SU-DHL-6 (cell line): ENCODE measurements around the gene SPZ1.
"Not testable (repeated sequence)": the region's sequence is repeated elsewhere in the genome, so short reads cannot be mapped to it uniquely, and the experiment has no call there.

Experiments
- H2AFZ ChIP-seq: fragments of 200-600 bp; sonication (generic); 2 replicates; pipeline ENCODE4 v1.6.1; 2014; ENCODE audit warnings: low read depth, mild to moderate bottlenecking, moderate library complexity, mixed read lengths, antibody characterized with exemption, low read length; ENCODE audit not compliant: severe bottlenecking
- H3F3A ChIP-seq: fragments of 200-600 bp; shearing (Covaris generic); 2 replicates; pipeline ENCODE4 v1.6.0; 2016; ENCODE audit warnings: antibody characterized with exemption, mild to moderate bottlenecking; ENCODE audit not compliant: insufficient read depth
- H3K27ac ChIP-seq: fragments of 200-600 bp; sonication (generic); 2 replicates; pipeline ENCODE4 v1.5.1; 2016; ENCODE audit warnings: low read depth, mild to moderate bottlenecking, low read length, moderate library complexity, mixed read lengths
- H3K27me3 ChIP-seq: fragments of 200-600 bp; sonication (generic), shearing (Covaris generic); 2 replicates; pipeline ENCODE4 v1.6.0; 2014; ENCODE audit warnings: mild to moderate bottlenecking, low read length
- H3K36me3 ChIP-seq: fragments of 200-600 bp; sonication (generic); 2 replicates; pipeline ENCODE4 v1.6.1; 2014; ENCODE audit warnings: mild to moderate bottlenecking, low read length, mixed read lengths
- H3K4me2 ChIP-seq: fragments of 300-600, 200-600 bp; shearing (Covaris generic), sonication (generic); 2 replicates; pipeline ENCODE4 v1.6.0; 2014; ENCODE audit warnings: low read length, low read depth, mild to moderate bottlenecking; ENCODE audit not compliant: poor library complexity, severe bottlenecking
- H3K4me3 ChIP-seq: fragments of 200-600 bp; sonication (generic); 2 replicates; pipeline ENCODE4 v1.5.1; 2014; ENCODE audit warnings: antibody characterized with exemption, low read length, mild to moderate bottlenecking, mixed read lengths; ENCODE audit not compliant: insufficient read depth, poor library complexity, severe bottlenecking
- H3K79me2 ChIP-seq: fragments of 200-600 bp; sonication (generic); 2 replicates; pipeline ENCODE4 v1.6.1; 2014; ENCODE audit warnings: mild to moderate bottlenecking, low read length, moderate library complexity; ENCODE audit not compliant: insufficient read depth
- H3K9ac ChIP-seq: fragments of 200-600 bp; sonication (generic); 2 replicates; pipeline ENCODE4 v1.7.0; 2014; ENCODE audit warnings: mild to moderate bottlenecking, low read length
- H3K9me2 ChIP-seq: fragments of 200-600 bp; sonication (generic); replicated peaks from 2 replicates; pipeline ENCODE4 v1.6.1; 2014; ENCODE audit warnings: low read length; ENCODE audit not compliant: insufficient read depth
- H3K9me3 ChIP-seq: fragments of 200-600 bp; sonication (generic); 2 replicates; pipeline ENCODE4 v1.6.1; 2014; ENCODE audit warnings: low read length, mixed read lengths; ENCODE audit not compliant: insufficient read depth
- H4K20me1 ChIP-seq: fragments of 200-600 bp; sonication (generic); 2 replicates; pipeline ENCODE4 v1.6.1; 2014; ENCODE audit warnings: low read depth, mild to moderate bottlenecking, antibody characterized with exemption, low read length, moderate library complexity, mixed read lengths
- CTCF ChIP-seq: fragments of 200-600 bp; sonication (generic); IDR thresholded peaks from one replicate; pipeline ENCODE4 v1.5.1; 2017; ENCODE audit warnings: antibody characterized with exemption, mild to moderate bottlenecking, low read length, moderate library complexity; ENCODE audit not compliant: insufficient read depth, poor library complexity, severe bottlenecking
- EZH2phosphoT487 ChIP-seq: fragments of 200-600 bp; sonication (generic), shearing (Covaris generic); conservative IDR thresholded peaks from 2 replicates; pipeline ENCODE4 v1.6.1; 2018; ENCODE audit warnings: mild to moderate bottlenecking, antibody characterized with exemption, low read length, moderate library complexity, mixed read lengths

SPZ1 gene

GRCh38 chr5:80346055-80346454 lies 26.3 kb downstream of the SPZ1 start:
- H3K9ac ChIP-seq: no peak overlapping the region
- TF ChIP-seq EZH2phosphoT487 (no peak), CTCF (peak; percentile 38)
- H3K4me3 ChIP-seq: no peak overlapping the region
- no peaks in the 10 kb centered on the region for H3K27me3 ChIP-seq
- no peaks in the 10 kb centered on the region for H4K20me1 ChIP-seq
- H2AFZ ChIP-seq: no peak overlapping the region
- no peaks in the 10 kb centered on the region for H3K36me3 ChIP-seq
- H3F3A ChIP-seq: no peaks in the 10 kb centered on the region; the same call in 1 of the 2 replicates
- no peak overlapping the region for H3K27ac ChIP-seq
- no peaks in the 10 kb centered on the region for H3K9me3 ChIP-seq
- H3K4me2 ChIP-seq: no peak overlapping the region
- H3K79me2 ChIP-seq: no peaks in the 10 kb centered on the region
- H3K9me2 ChIP-seq: no peaks in the 10 kb centered on the region

- Histone ChIP-seq H3K9me3 (no peaks in the 10 kb centered on the region), H3K36me3 (no peaks in the 10 kb centered on the region), H3K27ac (no peak overlapping the region), H3F3A (no peaks in the 10 kb centered on the region; the same call in 1 of the 2 replicates), H3K27me3 (no peaks in the 10 kb centered on the region), H3K4me3 (no peak overlapping the region), H3K4me2 (no peak overlapping the region), H2AFZ (no peak overlapping the region), H3K9ac (no peak overlapping the region), H3K9me2 (no peaks in the 10 kb centered on the region), H3K79me2 (no peaks in the 10 kb centered on the region), H4K20me1 (no peaks in the 10 kb centered on the region)
- TF ChIP-seq EZH2phosphoT487: no peak
- TF ChIP-seq CTCF: no peak
Observed at GRCh38 chr5:80348171-80348570, 28.4 kb downstream of the SPZ1 start.

- H3F3A ChIP-seq, H3K9ac ChIP-seq: not testable (repeated sequence)
Observed at GRCh38 chr5:80351019-80351418, 31.2 kb downstream of the SPZ1 start.

GRCh38 chr5:80355686-80356085 lies 35.9 kb downstream of the SPZ1 start:
- H3K9me2 ChIP-seq: no peaks in the 10 kb centered on the region
- H3K4me3 ChIP-seq: no peak overlapping the region
- H3K27ac ChIP-seq: no peak overlapping the region
- no peak overlapping the region for H3K4me2 ChIP-seq
- no peak overlapping the region for H3K9ac ChIP-seq
- no peaks in the 10 kb centered on the region for H3K79me2 ChIP-seq
- H3F3A ChIP-seq: no peaks in the 10 kb centered on the region
- H3K9me3 ChIP-seq: no peaks in the 10 kb centered on the region
- no peaks in the 10 kb centered on the region for H3K27me3 ChIP-seq
- H4K20me1 ChIP-seq: no peaks in the 10 kb centered on the region
- no peak for TF ChIP-seq CTCF
- TF ChIP-seq EZH2phosphoT487: no peak
- no peaks in the 10 kb centered on the region; the same call in 1 of the 2 replicates for H3K36me3 ChIP-seq
- no peak overlapping the region for H2AFZ ChIP-seq

More at GRCh38 chr5:80351019-80351418, 31.2 kb downstream of the SPZ1 start:
- H3K36me3 ChIP-seq, H2AFZ ChIP-seq, H3K79me2 ChIP-seq, H3K27me3 ChIP-seq, H3K4me2 ChIP-seq, H3K4me3 ChIP-seq, H3K27ac ChIP-seq, H3K9me3 ChIP-seq, H3K9me2 ChIP-seq, H4K20me1 ChIP-seq: not testable (repeated sequence)
